Measurements from ENCODE around the gene LENG1. TPM values are rescaled to one million over a fixed set of nuclear protein-coding genes. Genes with fewer than 3 reads are reported as not detected.

Gene LENG1
- total RNA-seq, 1 experiment from 2014 or later: 11.2 TPM

GRCh38 chr19:54106716-54107115 lies 52.8 kb downstream of the LENG1 start:
- no peak for TF ChIP-seq TCF7L2 (IDR thresholded peaks at IDR 0.05; ENCODE audit: low read depth, low read length)
- no peak for TF ChIP-seq SIN3A (IDR thresholded peaks at IDR 0.05; ENCODE audit: borderline replicate concordance, insufficient read depth, low read depth, low read length)
- TF ChIP-seq CTCF (IDR thresholded peaks at IDR 0.05): no peak
- TF ChIP-seq POLR2AphosphoS5 (IDR thresholded peaks at IDR 0.05; ENCODE audit: low read depth, low read length): no peak
- TF ChIP-seq REST (IDR thresholded peaks at IDR 0.05; ENCODE audit: insufficient read depth in 1 of 2, low read depth in 2 of 2, low read length in 1 of 2): no peak
- BruUV-seq (replicated peaks): no TSS peak
- 0 out of 2 replicates have a peak, but pooled peaks cover 13% of the 10 kb centered on the region for H3K4me1 ChIP-seq (ENCODE audit: control insufficient read depth, insufficient read depth, low read length)
- ATAC-seq: no peak
- no peaks in the 10 kb centered on the region; the same call in 1 of the 2 replicates for H3K36me3 ChIP-seq (ENCODE audit: control insufficient read depth, insufficient read depth, low read length)
- in situ Hi-C loops (cut with HindIII; ENCODE audit: low pct_unique_long_range_greater_than_20kb, low sequenced_read_pairs): no loop called here
- H3K27me3 ChIP-seq (ENCODE audit: control insufficient read depth, insufficient read depth, low read length): no peaks in the 10 kb centered on the region
- no peak overlapping the region for H3K4me3 ChIP-seq (ENCODE audit: low read depth in 2 of 2, low read length in 2 of 2)
- POLR2A ChIA-PET: interaction anchor here (0.6 kb wide), 1 partner anchor 313 kb away, joined by 4 read pairs; no protein-coding TSS in a partner anchor
- intact Hi-C loops (cut with micrococcal nuclease; ENCODE audit: unreplicated experiment): no loop called here
- CTCF ChIA-PET: no interaction called here
- DNase-seq (ENCODE audit: low read depth, low spot score): no peak
- H3K27ac ChIP-seq (ENCODE audit: low read length): no peak overlapping the region
- no peaks in the 10 kb centered on the region for H3K9me3 ChIP-seq (ENCODE audit: control insufficient read depth, insufficient read depth, low read depth, low read length)

GRCh38 chr19:54105796-54106195 lies 53.7 kb downstream of the LENG1 start:
- ChIA-PET POLR2A (no interaction called here), CTCF (no interaction called here)
- no peak overlapping the region for H3K4me3 ChIP-seq (ENCODE audit: low read depth in 2 of 2, low read length in 2 of 2)
- intact Hi-C loops (cut with micrococcal nuclease; ENCODE audit: unreplicated experiment): no loop called here
- TF ChIP-seq CTCF (IDR thresholded peaks at IDR 0.05): no peak
- TF ChIP-seq SIN3A (IDR thresholded peaks at IDR 0.05; ENCODE audit: borderline replicate concordance, insufficient read depth, low read depth, low read length): no peak
- no peak for TF ChIP-seq POLR2AphosphoS5 (IDR thresholded peaks at IDR 0.05; ENCODE audit: low read depth, low read length)
- no peak for TF ChIP-seq TCF7L2 (IDR thresholded peaks at IDR 0.05; ENCODE audit: low read depth, low read length)
- no peak for TF ChIP-seq REST (IDR thresholded peaks at IDR 0.05; ENCODE audit: insufficient read depth in 1 of 2, low read depth in 2 of 2, low read length in 1 of 2)
- DNase-seq (ENCODE audit: low read depth, low spot score): no peak
- in situ Hi-C loops (cut with HindIII; ENCODE audit: low pct_unique_long_range_greater_than_20kb, low sequenced_read_pairs): no loop called here
- no peaks in the 10 kb centered on the region; the same call in 1 of the 2 replicates for H3K36me3 ChIP-seq (ENCODE audit: control insufficient read depth, insufficient read depth, low read length)
- ATAC-seq: no peak
- H3K4me1 ChIP-seq (ENCODE audit: control insufficient read depth, insufficient read depth, low read length): 0 out of 2 replicates have a peak, but pooled peaks cover 13% of the 10 kb centered on the region
- H3K9me3 ChIP-seq (ENCODE audit: control insufficient read depth, insufficient read depth, low read depth, low read length): no peaks in the 10 kb centered on the region
- H3K27ac ChIP-seq (ENCODE audit: low read length): no peak overlapping the region
- BruUV-seq (replicated peaks): no TSS peak
- H3K27me3 ChIP-seq (ENCODE audit: control insufficient read depth, insufficient read depth, low read length): no peaks in the 10 kb centered on the region
